ENCODE data around the gene RHPN2. TPM values are rescaled to one million over a fixed set of nuclear protein-coding genes. Genes with fewer than 3 reads are reported as not detected.
A peak's percentile ranks its signal among the peaks of the same experiment; 100 is the strongest.
"Not testable (repeated sequence)": the region's sequence is repeated elsewhere in the genome, so short reads cannot be mapped to it uniquely, and the experiment has no call there.

Gene RHPN2
- total RNA-seq, 4 donors from 2014 or later, result 5.7 to 24.0 (median 14.1) TPM

GRCh38 chr19:32945260-32945659, 119.4 kb downstream of the RHPN2 start:
- ATAC-seq (ENCODE audit: low FRiP score), result no peak
- no peak for DNase-seq (ENCODE audit: low spot score)
- TF ChIP-seq, protein P1, sequence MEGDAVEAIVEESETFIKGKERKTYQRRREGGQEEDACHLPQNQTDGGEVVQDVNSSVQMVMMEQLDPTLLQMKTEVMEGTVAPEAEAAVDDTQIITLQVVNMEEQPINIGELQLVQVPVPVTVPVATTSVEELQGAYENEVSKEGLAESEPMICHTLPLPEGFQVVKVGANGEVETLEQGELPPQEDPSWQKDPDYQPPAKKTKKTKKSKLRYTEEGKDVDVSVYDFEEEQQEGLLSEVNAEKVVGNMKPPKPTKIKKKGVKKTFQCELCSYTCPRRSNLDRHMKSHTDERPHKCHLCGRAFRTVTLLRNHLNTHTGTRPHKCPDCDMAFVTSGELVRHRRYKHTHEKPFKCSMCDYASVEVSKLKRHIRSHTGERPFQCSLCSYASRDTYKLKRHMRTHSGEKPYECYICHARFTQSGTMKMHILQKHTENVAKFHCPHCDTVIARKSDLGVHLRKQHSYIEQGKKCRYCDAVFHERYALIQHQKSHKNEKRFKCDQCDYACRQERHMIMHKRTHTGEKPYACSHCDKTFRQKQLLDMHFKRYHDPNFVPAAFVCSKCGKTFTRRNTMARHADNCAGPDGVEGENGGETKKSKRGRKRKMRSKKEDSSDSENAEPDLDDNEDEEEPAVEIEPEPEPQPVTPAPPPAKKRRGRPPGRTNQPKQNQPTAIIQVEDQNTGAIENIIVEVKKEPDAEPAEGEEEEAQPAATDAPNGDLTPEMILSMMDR (IDR thresholded peaks at IDR 0.05), result no peak

DNA sequence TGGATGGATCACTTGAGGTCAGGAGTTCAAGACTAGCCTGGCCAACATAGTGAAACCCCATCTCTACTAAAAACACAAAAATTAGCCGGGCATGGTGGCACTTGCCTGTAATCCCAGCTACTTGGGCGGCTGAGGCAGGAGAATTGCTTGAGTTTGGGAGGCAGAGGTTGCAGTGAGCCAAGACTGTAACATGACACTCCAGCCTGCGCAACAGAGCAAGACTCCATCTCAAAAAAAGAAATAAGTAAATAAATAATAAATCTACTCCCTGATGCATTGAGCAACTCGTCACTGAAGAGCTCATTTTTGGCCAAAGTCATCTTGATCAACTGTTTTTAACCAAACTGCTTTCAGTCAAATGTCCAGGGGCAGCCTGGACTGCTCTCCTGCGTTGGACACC, 123.4 kb downstream of the RHPN2 start:
- DNase-seq (ENCODE audit: low spot score); ATAC-seq (ENCODE audit: low FRiP score): not testable (repeated sequence)

- DNase-seq (ENCODE audit: low spot score) (no peak), ATAC-seq (ENCODE audit: low FRiP score) (peak; percentile 32)
- TF ChIP-seq, protein P1 (IDR thresholded peaks at IDR 0.05), result no peak
These were observed 128.6 kb downstream of the RHPN2 start for GRCh38 chr19:32936065-32936464.

DNA sequence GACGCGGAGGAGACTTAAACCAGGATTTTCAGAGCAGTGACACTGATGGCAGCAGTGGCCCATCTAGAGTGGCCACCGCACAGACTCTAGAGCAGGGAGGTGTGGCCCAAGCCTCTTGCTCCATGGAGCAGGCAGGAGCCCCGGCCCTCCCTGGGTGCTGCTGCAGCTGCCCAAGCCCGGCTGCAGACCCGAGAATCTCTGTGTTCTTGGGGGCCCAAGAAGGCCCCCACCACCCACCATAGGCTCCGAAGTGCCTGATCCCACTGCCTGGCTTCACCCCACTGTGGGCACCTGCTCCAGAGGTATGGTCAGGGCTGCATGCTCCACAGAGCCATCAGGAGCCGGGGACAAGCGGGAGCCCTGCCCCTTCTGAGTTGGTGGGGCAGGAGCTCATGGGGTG, 129.1 kb downstream of the RHPN2 start:
- ATAC-seq (ENCODE audit: low FRiP score) (no peak), DNase-seq (ENCODE audit: low spot score) (no peak)
- TF ChIP-seq, protein P1 (IDR thresholded peaks at IDR 0.05), result no peak

DNA sequence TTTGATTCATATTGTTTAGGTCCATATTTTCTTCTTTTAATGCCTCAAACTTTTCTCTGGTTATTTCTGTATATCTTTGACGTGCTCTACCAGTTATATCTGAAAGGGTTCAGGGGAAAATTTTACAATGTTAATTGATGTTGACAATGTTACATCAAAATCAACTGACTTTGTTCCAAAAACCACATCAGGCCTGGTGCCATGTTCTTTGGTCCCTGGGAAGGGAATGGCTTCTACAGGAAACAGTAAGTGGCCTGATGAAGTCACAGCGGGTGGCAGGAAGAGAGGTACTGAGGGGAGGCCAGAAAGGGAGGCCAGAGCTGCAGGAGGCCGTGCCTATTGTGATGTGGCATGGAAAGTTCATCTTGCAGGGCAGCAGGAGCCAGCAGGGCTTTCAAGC, 131.1 kb downstream of the RHPN2 start:
- ATAC-seq (ENCODE audit: low FRiP score) (no peak), DNase-seq (ENCODE audit: low spot score) (no peak)
- TF ChIP-seq, protein P1 (IDR thresholded peaks at IDR 0.05), result no peak

GRCh38 chr19:32930567-32930966, 134.1 kb downstream of the RHPN2 start:
- DNase-seq (ENCODE audit: low spot score) (no peak), ATAC-seq (ENCODE audit: low FRiP score) (no peak)
- TF ChIP-seq, protein P1 (IDR thresholded peaks at IDR 0.05), result no peak

DNA sequence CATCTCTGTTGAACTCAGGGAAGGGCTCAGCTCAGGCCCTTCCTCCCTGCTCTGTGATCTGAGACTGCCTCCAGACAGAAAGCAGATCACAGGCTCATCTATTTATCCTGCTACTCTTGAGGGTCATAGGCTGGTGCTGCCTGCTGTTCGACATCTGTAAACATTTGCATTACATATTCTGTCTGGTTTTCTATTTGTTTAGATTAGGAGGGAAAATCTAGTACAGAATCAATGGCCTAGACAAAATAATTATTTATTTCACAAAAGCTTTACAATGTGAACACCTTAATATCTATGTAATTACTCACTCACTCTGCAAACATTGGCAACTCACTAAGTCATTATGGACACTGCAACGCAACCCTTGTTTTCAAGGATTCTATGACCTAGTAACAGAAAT, 135.9 kb downstream of the RHPN2 start:
- TF ChIP-seq, protein P1 (IDR thresholded peaks at IDR 0.05), result no peak
- DNase-seq (ENCODE audit: low spot score) (no peak), ATAC-seq (ENCODE audit: low FRiP score) (no peak)

Small RNA genes lying within 50 kb of the gene (small RNA-seq; reads per million reads assigned to genes)
- gene AC008521.1 (not detected), gene AC008521.2 (not detected)

Other genes with a start within 250 kb of the RHPN2 start
- 1 to 10 TPM in 1 of 4 donors, under 1 TPM in 1, not detected in 2; 0.36 to 1.4 TPM for gene SLC7A9, start 195.1 kb downstream of the RHPN2 start, total RNA-seq
- 10 to 100 TPM in 3 of 4 donors, 1 to 10 TPM in 1; 8.2 to 11.9 (median 10.5) TPM for gene CEP89, start 92.9 kb downstream of the RHPN2 start, total RNA-seq
- 1 to 10 TPM in 2 of 4 donors, under 1 TPM in 1, not detected in 1; 0.82 to 1.4 (median 1.3) TPM for gene FAAP24, start 92.6 kb downstream of the RHPN2 start, total RNA-seq
- gene GPATCH1, start 16.3 kb upstream of the RHPN2 start, total RNA-seq, result 1 to 10 TPM; 4.5 to 7.6 (median 5.5) TPM
- gene WDR88, start 67.2 kb upstream of the RHPN2 start, total RNA-seq, result not detected
- gene LRP3, start 129.4 kb upstream of the RHPN2 start, total RNA-seq, result 10 to 100 TPM; 19.1 to 61.8 (median 28.3) TPM
- gene SLC7A10, start 161.0 kb upstream of the RHPN2 start, total RNA-seq, result 100 to 1,000 TPM in 1 of 4 donors, 10 to 100 TPM in 3; 12.9 to 150 (median 33.1) TPM
- gene CEBPA, start 237.6 kb upstream of the RHPN2 start, total RNA-seq, result 100 to 1,000 TPM; 100 to 567 (median 166) TPM

Data from omental fat pad (tissue), 4 donors.